ENCODE measurements around the gene TTLL6. TPM values are rescaled to one million over a fixed set of nuclear protein-coding genes. Genes with fewer than 3 reads are reported as not detected.
A peak's percentile ranks its signal among the peaks of the same experiment; 100 is the strongest.

The TTLL6 gene
- total and polyA plus RNA-seq, 9 of the 15 experiments (the other 6 are each of a cell fraction or from before 2014, with no cell fraction given): 0.05 TPM; not detected in 8

DNA sequence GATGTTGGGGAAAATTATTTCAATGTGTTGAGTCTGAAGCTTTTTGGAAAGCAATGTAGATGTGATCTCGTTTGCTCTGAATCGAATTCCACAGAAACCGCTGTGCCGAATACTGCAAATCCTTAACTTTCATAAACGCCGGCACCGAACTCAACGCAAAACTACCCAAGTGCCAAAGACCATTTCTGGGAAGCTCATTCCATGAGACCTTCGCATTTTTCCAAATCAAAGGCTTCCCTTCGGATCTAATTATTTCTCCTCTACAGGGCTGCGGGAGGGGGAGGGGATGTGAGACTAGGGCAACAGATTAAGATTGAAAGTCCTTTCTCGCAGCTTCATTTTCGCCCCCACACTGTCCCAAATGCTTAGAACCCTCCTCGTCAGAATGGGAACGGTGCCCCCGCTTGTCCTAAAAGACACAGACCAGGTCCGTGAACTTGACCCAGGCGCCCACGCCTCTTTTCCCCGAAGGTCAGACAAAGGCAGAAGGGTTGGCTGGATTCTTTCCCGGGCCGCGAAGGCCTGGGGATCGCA is 98.7 kb downstream of the TTLL6 start (continued):
- TF ChIP-seq, protein P1, sequence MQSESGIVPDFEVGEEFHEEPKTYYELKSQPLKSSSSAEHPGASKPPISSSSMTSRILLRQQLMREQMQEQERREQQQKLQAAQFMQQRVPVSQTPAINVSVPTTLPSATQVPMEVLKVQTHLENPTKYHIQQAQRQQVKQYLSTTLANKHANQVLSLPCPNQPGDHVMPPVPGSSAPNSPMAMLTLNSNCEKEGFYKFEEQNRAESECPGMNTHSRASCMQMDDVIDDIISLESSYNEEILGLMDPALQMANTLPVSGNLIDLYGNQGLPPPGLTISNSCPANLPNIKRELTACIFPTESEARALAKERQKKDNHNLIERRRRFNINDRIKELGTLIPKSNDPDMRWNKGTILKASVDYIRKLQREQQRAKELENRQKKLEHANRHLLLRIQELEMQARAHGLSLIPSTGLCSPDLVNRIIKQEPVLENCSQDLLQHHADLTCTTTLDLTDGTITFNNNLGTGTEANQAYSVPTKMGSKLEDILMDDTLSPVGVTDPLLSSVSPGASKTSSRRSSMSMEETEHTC (IDR thresholded peaks at IDR 0.05): no peak
- no peak for TF ChIP-seq CTBP1 (IDR thresholded peaks at IDR 0.05; ENCODE audit: borderline replicate concordance)
- TF ChIP-seq LCOR (CRISPR knock-in tag; IDR thresholded peaks at IDR 0.05): no peak

DNA sequence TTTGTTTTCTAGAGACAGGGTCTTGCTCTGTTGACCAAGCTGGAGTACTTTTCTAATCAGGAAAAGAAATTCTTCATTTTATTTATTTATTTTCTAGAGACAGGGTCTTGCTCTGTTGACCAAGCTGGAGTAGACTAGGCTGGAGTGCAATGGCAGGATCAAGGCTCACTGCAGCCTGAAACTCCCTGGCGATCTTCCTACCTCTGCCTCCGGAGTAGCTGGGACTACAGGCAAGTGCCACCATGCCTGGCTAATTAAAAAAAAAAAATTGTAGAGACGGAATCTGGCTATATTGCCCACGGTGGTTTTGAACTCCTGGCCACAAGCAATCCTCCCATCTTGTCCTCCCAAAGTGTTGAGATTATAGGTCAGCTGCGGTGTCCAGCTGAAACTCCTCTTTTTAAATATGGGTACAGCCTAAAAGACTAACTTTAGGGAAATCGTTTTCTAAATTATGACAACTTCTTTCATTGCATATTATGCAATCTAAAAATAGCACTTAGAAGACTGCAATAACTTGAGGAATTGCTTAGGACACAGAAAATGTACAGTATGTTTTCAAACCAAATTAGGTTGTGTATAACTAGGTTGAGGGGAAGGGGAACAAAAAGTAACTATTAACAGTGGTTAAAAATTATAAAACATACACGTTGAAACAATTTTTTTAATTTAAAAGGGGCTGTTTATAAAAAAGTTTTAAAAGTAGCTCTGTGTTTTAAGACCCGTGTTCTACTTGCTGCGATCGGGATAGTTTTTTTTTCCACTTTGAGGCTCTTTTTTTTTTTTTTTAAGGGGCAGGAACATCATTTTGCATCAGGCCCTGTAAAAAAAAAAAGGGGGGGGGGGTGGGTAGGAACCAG is 99.4 kb downstream of the TTLL6 start:
- Histone ChIP-seq H3K27ac (ENCODE audit: extremely low read depth, low read depth, low read length) (no peak overlapping the region), H3K4me2 (ENCODE audit: insufficient read depth, low read length) (no peak overlapping the region), H3K36me3 (ENCODE audit: control insufficient read depth, insufficient read depth, low read length) (no peaks in the 10 kb centered on the region), H3K79me2 (ENCODE audit: control insufficient read depth, insufficient read depth, low read length) (no peaks in the 10 kb centered on the region), H3K9ac (ENCODE audit: insufficient read depth in 1 of 2, low read depth in 2 of 2, low read length in 2 of 2) (no peak overlapping the region), H2AFZ (ENCODE audit: low read depth, low read length) (no peak overlapping the region), H3K27me3 (ENCODE audit: control insufficient read depth in 2 of 2, insufficient read depth in 2 of 2, low read length in 2 of 2) (peaks cover 39 to 46% of the 10 kb centered on the region in 2 experiments), H4K20me1 (replicated peaks; ENCODE audit: control insufficient read depth, insufficient read depth, low read length) (peaks cover 3% of the 10 kb centered on the region; the same call in 1 of the 2 replicates), H3K9me1 (ENCODE audit: control insufficient read depth, insufficient read depth, low read length) (no peaks in the 10 kb centered on the region), H3K9me3 (replicated peaks; ENCODE audit: control insufficient read depth, insufficient read depth, low read depth, low read length) (no peaks in the 10 kb centered on the region), H3K4me1 (replicated peaks in 1 of 2; ENCODE audit: control insufficient read depth in 2 of 2, insufficient read depth in 2 of 2, low read length in 2 of 2) (peaks cover 0 to 12% of the 10 kb centered on the region in 2 experiments; a peak in 1 of 5 replicates), H3K4me3 (no peak overlapping the region)
- in situ Hi-C loops (cut with MboI) (no loop called here), intact Hi-C loops (cut with micrococcal nuclease) (no loop called here)
- ATAC-seq (no peak), FAIRE-seq (no peak), DNase-seq (ENCODE audit: extremely low read depth in 1 of 4, low spot score in 3 of 4) (no peak)
- CTCF ChIA-PET (ENCODE audit: low intra/inter-chr PET ratio): no interaction called here
- 2% methylated on average over 10 of the region's 10 CpGs for WGBS (ENCODE audit: insufficient coverage, low coverage, missing lambda C conversion rate)
- no TSS peak for BruUV-seq (replicated peaks)
- POLR2A ChIA-PET: interaction anchor here (0.7 to 1.3 kb wide), 3 partner anchors 9 to 18 kb away, joined by 3 to 4 read pairs (median 3); no protein-coding TSS in a partner anchor
- TF ChIP-seq NCOR1 (IDR thresholded peaks at IDR 0.05) (no peak), MBD2 (IDR thresholded peaks at IDR 0.05; ENCODE audit: borderline replicate concordance, low read depth) (no peak), CBX5 (IDR thresholded peaks at IDR 0.05; ENCODE audit: borderline replicate concordance, low read depth) (no peak), BHLHE40 (IDR thresholded peaks at IDR 0.05; ENCODE audit: low read length) (no peak), ZFX (CRISPR knock-in tag; IDR thresholded peaks at IDR 0.05) (no peak), CBX8 (IDR thresholded peaks at IDR 0.05; ENCODE audit: borderline replicate concordance, extremely low read depth, low read depth, low read length, poor library complexity, severe bottlenecking) (peak; percentile 93), E2F3 (CRISPR knock-in tag; IDR thresholded peaks at IDR 0.05) (no peak), GATA2 (CRISPR knock-in tag; IDR thresholded peaks at IDR 0.05) (no peak), GTF2E2 (tag; IDR thresholded peaks at IDR 0.05) (no peak)
- TF ChIP-seq, protein P2, sequence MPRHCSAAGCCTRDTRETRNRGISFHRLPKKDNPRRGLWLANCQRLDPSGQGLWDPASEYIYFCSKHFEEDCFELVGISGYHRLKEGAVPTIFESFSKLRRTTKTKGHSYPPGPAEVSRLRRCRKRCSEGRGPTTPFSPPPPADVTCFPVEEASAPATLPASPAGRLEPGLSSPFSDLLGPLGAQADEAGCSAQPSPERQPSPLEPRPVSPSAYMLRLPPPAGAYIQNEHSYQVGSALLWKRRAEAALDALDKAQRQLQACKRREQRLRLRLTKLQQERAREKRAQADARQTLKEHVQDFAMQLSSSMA (CRISPR knock-in tag; IDR thresholded peaks at IDR 0.05): no peak
- TF ChIP-seq, protein P3, sequence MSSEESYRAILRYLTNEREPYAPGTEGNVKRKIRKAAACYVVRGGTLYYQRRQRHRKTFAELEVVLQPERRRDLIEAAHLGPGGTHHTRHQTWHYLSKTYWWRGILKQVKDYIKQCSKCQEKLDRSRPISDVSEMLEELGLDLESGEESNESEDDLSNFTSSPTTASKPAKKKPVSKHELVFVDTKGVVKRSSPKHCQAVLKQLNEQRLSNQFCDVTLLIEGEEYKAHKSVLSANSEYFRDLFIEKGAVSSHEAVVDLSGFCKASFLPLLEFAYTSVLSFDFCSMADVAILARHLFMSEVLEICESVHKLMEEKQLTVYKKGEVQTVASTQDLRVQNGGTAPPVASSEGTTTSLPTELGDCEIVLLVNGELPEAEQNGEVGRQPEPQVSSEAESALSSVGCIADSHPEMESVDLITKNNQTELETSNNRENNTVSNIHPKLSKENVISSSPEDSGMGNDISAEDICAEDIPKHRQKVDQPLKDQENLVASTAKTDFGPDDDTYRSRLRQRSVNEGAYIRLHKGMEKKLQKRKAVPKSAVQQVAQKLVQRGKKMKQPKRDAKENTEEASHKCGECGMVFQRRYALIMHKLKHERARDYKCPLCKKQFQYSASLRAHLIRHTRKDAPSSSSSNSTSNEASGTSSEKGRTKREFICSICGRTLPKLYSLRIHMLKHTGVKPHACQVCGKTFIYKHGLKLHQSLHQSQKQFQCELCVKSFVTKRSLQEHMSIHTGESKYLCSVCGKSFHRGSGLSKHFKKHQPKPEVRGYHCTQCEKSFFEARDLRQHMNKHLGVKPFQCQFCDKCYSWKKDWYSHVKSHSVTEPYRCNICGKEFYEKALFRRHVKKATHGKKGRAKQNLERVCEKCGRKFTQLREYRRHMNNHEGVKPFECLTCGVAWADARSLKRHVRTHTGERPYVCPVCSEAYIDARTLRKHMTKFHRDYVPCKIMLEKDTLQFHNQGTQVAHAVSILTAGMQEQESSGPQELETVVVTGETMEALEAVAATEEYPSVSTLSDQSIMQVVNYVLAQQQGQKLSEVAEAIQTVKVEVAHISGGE (CRISPR knock-in tag; IDR thresholded peaks at IDR 0.05): no peak
